Mesothelial cell of epicardium (in vitro differentiated cells): Measurements from ENCODE around the gene RGPD4. TPM values are rescaled to one million over a fixed set of nuclear protein-coding genes. Genes with fewer than 3 reads are reported as not detected.
"Not testable (repeated sequence)": the region's sequence is repeated elsewhere in the genome, so short reads cannot be mapped to it uniquely, and the experiment has no call there.

ENCODE experiments used
- DNase-seq, 2 experiments: peaks; one replicate each; pipeline ENCODE4 v3.0.0; 2021; ENCODE audit warnings: low spot score in 2 of 2; ENCODE audit not compliant: unreplicated experiment in 2 of 2
- H3K27ac Mint-ChIP-seq: 2 replicates; pipeline ENCODE4 v1.8.0; 2021; ENCODE audit warnings: mixed read lengths
- H3K27me3 Mint-ChIP-seq: 2 replicates; pipeline ENCODE4 v1.8.0; 2021; ENCODE audit warnings: low read depth, mixed read lengths
- H3K36me3 Mint-ChIP-seq: 2 replicates; pipeline ENCODE4 v1.8.0; 2021; ENCODE audit warnings: mixed read lengths
- H3K4me1 Mint-ChIP-seq: 2 replicates; pipeline ENCODE4 v1.8.0; 2021; ENCODE audit warnings: mixed read lengths
- H3K4me3 Mint-ChIP-seq: 2 replicates; pipeline ENCODE4 v1.8.0; 2021; ENCODE audit warnings: mild to moderate bottlenecking, moderate library complexity, mixed read lengths
- H3K9me3 Mint-ChIP-seq: 2 replicates; pipeline ENCODE4 v1.8.0; 2021; ENCODE audit warnings: mixed read lengths
- CTCF ChIP-seq: fragments of 200-600 bp; sonication (generic); IDR thresholded peaks from one replicate; pipeline ENCODE4 v1.5.0; 2021; ENCODE audit warnings: antibody characterized with exemption; ENCODE audit not compliant: unreplicated experiment
- total RNA-seq: library from RNA; stranded (reverse); gene quantifications from 3 replicates; pipeline ENCODE4 v1.2.1, GENCODE V29; 2021

The RGPD4 gene
- 0.18 to 0.29 TPM (median 0.23 TPM) in 3 replicates for total RNA-seq

GRCh38 chr2:107826749-107827148 lies at the start of gene RGPD4:
TSS of gene RGPD4 (plus strand) at chr2:107826892. CDS start at chr2:107827014, 122 bp downstream.
- DNase-seq, H3K9me3 Mint-ChIP-seq, H3K4me1 Mint-ChIP-seq, H3K27ac Mint-ChIP-seq, H3K36me3 Mint-ChIP-seq, H3K27me3 Mint-ChIP-seq, H3K4me3 Mint-ChIP-seq: not testable (repeated sequence)

GRCh38 chr2:107777974-107778373 lies 48.7 kb upstream of the RGPD4 start:
- TF ChIP-seq CTCF: no peak
- H3K36me3 Mint-ChIP-seq: no peaks in the 10 kb centered on the region
- H3K27me3 Mint-ChIP-seq: peaks cover 2% of the 10 kb centered on the region
- no peaks in the 10 kb centered on the region for H3K9me3 Mint-ChIP-seq
- peaks cover 54% of the 10 kb centered on the region for H3K4me1 Mint-ChIP-seq
- DNase-seq: no peak
- no peak overlapping the region for H3K4me3 Mint-ChIP-seq
- no peak overlapping the region for H3K27ac Mint-ChIP-seq

GRCh38 chr2:107785756-107786155 lies 40.9 kb upstream of the RGPD4 start:
- H3K27me3 Mint-ChIP-seq: peaks cover 4% of the 10 kb centered on the region
- H3K4me3 Mint-ChIP-seq: no peak overlapping the region
- H3K9me3 Mint-ChIP-seq: peaks cover 4% of the 10 kb centered on the region
- no peaks in the 10 kb centered on the region for H3K36me3 Mint-ChIP-seq
- H3K4me1 Mint-ChIP-seq: peaks cover 4% of the 10 kb centered on the region
- no peak for TF ChIP-seq CTCF
- no peak overlapping the region for H3K27ac Mint-ChIP-seq
- no peak for DNase-seq

GRCh38 chr2:107790837-107791236 lies 35.9 kb upstream of the RGPD4 start:
- DNase-seq: no peak
- H3K36me3 Mint-ChIP-seq: no peaks in the 10 kb centered on the region
- no peak overlapping the region for H3K4me3 Mint-ChIP-seq
- peaks cover 7% of the 10 kb centered on the region for H3K27me3 Mint-ChIP-seq
- no peak for TF ChIP-seq CTCF
- H3K27ac Mint-ChIP-seq: no peak overlapping the region
- H3K4me1 Mint-ChIP-seq: peaks cover 1% of the 10 kb centered on the region
- H3K9me3 Mint-ChIP-seq: peaks cover 4% of the 10 kb centered on the region

GRCh38 chr2:107801498-107801897 lies 25.2 kb upstream of the RGPD4 start:
- no peak for DNase-seq
- Mint-ChIP-seq H3K36me3 (no peaks in the 10 kb centered on the region), H3K4me1 (peaks cover 5% of the 10 kb centered on the region), H3K4me3 (no peak overlapping the region), H3K27ac (no peak overlapping the region), H3K27me3 (no peaks in the 10 kb centered on the region), H3K9me3 (no peaks in the 10 kb centered on the region)
- TF ChIP-seq CTCF: no peak

GRCh38 chr2:107804608-107805498 lies 21.8 kb upstream of the RGPD4 start:
- H3K27me3 Mint-ChIP-seq: no peaks in the 10 kb centered on the region
- H3K4me1 Mint-ChIP-seq: peaks cover 5% of the 10 kb centered on the region
- H3K36me3 Mint-ChIP-seq: no peaks in the 10 kb centered on the region
- no peak overlapping the region for H3K27ac Mint-ChIP-seq
- no peak for DNase-seq
- no peak for TF ChIP-seq CTCF
- no peak overlapping the region for H3K4me3 Mint-ChIP-seq
- no peaks in the 10 kb centered on the region for H3K9me3 Mint-ChIP-seq
